ENCODE results near the gene MOCS3.

MOCS3 gene, protein sequence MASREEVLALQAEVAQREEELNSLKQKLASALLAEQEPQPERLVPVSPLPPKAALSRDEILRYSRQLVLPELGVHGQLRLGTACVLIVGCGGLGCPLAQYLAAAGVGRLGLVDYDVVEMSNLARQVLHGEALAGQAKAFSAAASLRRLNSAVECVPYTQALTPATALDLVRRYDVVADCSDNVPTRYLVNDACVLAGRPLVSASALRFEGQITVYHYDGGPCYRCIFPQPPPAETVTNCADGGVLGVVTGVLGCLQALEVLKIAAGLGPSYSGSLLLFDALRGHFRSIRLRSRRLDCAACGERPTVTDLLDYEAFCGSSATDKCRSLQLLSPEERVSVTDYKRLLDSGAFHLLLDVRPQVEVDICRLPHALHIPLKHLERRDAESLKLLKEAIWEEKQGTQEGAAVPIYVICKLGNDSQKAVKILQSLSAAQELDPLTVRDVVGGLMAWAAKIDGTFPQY

DNA sequence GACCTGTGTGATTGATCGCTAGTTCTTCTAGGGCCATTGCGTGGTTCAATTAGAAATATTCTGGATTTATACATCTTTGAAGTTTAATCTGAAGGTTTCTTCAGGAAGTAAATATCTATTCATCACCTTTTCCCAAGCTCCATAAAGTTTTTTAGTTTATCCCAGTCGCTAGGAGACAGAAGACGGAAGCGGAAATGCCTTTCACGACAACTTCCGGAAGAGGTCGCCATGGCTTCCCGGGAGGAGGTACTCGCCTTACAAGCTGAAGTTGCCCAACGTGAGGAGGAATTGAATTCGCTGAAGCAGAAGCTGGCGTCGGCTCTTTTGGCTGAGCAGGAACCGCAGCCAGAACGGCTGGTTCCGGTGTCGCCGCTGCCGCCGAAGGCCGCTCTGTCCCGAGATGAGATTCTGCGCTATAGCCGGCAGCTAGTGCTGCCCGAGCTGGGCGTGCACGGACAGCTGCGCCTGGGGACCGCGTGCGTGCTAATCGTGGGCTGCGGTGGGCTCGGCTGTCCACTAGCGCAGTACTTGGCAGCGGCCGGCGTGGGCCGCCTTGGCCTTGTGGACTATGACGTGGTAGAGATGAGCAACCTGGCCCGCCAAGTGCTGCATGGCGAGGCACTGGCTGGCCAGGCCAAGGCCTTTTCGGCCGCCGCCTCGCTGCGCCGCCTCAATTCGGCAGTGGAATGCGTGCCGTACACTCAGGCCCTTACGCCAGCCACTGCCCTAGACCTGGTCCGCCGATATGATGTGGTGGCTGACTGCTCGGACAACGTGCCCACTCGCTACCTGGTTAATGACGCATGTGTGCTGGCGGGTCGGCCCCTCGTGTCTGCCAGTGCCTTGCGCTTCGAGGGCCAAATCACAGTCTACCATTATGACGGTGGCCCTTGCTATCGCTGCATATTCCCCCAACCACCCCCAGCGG, at the start of gene MOCS3:
Gene MOCS3, plus strand, starts transcription at position 204 of the 928 bp plus-strand sequence. Its CDS starts 25 bp downstream, at position 229.
- peak; percentile 77 to 82 for DNase-seq

DNA sequence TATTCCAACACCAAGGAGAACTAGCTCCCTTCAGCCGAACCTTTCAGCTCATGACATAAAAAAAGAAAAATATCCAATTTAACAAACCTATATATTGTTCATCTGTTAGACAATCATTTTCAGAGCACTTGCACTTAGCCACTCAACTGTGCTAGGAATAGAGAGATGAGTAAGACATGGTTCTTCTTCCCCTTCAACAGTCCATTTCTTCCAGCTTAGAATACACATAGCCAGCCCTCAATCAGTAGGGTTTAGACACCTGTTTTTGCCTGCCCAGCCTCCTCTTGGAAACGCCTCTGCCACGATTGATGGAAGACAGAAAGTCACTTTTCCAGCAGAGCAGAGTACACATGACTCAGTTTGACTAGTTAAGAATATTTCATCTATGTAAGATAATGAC, 49.2 kb upstream of the MOCS3 start:
- DNase-seq: no peak

- no peak for DNase-seq
These were observed 47.6 kb upstream of the MOCS3 start for GRCh38 chr20:50911030-50911429.

DNA sequence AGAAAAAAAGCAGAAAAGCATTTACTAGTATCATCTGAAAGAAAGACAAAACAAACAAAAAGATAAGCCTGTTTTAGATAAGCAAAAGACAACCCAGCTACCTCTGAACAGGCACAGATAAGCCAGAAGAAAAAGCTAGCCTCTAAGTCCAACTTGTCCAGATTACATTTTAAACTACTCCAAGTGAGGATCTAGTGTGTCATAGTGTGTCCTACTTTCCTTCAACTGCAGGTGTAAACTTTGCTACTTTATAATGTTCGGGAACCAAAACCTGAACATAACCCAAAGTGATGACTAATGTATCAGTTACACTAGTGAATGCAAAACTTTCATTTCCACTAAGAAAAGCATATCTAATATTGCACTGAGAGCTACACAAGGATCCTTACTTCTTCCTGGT, 46.9 kb upstream of the MOCS3 start:
- no peak for DNase-seq

- DNase-seq: peak in 1 of 2 experiments; percentile 25
These were observed 44.8 kb upstream of the MOCS3 start for GRCh38 chr20:50913690-50914375.

DNA sequence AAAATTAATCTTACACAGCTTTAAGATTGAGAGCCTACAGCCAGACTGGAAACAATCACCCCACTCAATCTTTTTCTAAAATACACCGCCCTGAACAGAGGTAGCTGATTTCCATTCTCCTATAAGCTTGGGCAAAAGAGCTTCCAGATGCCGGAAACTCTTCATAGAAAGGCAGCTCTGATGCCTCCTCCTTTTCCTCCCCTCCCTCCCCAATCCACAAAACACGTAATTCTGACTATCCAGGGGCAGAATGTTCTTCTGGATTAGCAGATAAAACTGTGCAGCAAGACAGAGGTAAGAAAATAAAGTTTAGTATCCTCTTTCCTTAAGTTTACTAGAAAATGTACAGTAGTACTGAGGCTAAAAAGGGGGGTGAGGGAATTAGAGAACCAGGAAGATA, 43.2 kb upstream of the MOCS3 start:
- DNase-seq: no peak

DNA sequence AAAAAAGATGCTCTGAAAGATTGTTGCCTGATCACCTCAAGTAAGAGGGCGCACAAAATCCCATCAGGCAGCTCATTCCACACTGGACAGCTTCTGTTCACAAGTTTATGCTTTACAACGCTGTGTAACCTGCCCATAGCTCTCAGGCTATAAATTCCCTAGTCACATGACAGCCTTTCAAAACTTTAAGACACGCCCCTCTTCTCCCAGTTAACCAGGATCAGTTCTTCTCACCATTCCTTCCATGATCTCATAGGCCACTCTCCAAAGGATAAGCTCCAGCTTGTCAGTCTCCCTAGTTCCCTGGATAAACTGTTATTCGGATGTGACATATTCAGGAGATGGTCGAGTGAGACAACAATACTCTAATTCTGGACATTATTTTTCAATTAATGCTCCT, 42.4 kb upstream of the MOCS3 start:
- DNase-seq: no peak

DNA sequence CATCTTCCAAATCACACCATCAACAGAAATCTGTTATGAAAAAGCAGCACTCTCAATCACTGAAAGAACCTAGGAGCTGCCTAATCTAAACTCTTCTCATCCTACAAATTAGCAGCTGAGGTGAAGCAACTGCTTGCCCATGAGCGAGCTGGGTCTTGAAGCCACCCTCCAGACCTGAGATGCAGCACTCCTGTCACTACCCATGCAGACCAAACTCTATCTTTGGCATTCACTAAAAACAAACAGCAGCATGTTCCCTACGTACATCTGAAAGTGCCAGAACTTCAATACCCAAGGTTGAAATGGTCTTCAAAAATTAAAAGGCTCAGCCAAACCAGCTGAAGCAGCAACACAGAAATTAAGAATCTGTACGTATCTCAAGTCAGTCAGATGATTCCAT, 41.7 kb upstream of the MOCS3 start:
- DNase-seq: no peak

- no peak for DNase-seq
These were observed 40.2 kb upstream of the MOCS3 start for GRCh38 chr20:50918403-50918802.

DNA sequence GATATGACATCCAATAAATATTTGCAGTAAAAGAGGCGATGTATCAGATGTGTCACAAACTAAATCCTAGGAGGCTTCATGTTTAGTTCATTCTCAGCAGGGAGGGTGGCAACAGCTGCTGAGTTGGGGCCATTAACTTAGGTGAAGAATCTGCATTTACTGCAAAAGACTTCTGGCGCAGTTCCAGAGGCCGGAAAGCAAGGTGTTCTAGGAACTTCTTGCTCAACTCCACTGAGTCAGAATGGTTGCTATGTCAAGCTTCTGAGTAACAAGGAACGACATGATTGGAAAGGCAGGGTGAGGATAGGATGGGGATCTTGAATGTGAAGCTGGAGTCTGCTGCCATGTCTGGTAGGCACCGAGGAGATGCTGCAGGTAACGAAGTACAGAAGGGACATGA, 39.1 kb upstream of the MOCS3 start:
- DNase-seq: peak in 1 of 2 experiments; percentile 30

GRCh38 chr20:50920997-50921396, 37.6 kb upstream of the MOCS3 start:
- no peak for DNase-seq

DNA sequence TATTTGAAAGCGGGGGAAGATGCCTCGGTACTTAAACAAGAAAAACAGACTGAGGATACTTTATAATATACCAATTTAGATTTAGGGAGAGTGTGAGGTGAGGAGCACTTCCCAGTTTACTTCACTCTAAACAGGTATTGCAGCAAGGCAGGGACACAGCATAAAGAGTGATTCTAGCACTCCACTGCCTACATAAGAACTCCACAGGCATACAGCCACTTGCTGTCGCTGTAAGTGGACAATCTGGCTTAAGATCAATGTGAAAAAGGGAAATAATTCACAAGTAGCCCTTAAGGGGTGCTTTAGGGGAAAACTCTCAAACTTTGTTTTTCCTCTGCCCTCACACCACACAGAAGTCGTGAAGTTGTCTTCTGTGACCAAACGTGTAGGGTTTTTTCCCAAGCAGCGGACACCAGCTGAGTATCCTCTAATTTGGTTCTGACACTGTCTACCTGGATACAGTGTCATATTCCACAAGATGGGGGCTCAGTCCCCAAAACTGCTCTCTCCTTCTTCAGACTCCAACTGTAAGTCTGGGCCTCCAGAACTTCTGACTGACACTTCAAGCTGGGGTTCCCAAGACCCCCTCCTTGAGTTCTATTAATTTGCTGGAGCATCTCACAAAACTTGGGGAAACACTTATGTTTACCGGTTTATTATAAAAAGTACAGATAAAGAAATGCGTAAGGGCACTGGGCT, 36.7 kb upstream of the MOCS3 start:
- no peak for DNase-seq

DNA sequence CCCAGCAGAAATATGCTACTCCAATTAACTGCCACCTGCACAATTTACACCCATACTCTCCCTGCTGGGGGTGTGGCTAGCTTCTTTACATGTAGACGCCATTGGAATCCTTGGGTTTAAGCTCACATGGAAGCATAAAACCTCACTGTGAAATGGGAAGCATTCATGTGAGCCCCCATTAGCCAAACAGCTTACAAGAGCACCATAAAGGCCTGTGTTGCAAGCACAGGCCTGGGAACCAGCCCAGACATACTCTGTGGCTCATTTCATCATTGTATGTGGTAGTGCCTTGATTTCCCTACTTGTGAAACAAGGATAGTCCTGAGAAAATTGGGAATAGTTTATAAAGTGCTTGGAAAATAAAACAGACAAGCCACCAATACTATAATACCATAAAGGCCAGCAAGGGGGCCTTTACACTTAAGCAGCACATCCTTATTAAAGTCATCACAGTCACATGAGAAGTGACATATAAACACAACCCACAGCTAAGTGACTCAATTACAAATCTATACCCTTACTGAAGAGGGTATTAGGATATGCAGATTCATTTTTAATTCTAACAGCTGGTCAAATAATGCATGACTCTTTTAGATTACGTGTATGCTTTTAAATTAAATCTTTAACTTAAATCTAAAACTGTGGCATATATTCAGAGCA, 34.2 kb upstream of the MOCS3 start:
- DNase-seq: no peak

DNA sequence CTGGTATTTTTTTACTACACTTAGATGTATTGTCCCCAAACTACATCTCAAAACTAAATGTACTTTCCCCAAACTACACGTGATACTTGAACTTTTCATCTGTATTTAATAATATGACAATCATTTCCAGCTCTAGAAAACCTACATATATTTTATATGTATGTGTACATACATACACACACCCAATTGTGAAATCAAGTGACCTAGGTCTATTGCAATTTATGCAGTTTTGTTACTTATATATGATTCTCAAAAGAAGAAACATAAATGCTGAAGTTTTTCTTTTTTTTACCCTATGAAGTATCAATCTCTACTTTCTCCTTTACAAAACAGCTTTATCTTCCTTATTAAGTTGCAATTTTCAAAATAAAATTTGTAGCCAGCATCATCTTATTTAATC, 32.1 kb upstream of the MOCS3 start:
- DNase-seq: no peak

DNA sequence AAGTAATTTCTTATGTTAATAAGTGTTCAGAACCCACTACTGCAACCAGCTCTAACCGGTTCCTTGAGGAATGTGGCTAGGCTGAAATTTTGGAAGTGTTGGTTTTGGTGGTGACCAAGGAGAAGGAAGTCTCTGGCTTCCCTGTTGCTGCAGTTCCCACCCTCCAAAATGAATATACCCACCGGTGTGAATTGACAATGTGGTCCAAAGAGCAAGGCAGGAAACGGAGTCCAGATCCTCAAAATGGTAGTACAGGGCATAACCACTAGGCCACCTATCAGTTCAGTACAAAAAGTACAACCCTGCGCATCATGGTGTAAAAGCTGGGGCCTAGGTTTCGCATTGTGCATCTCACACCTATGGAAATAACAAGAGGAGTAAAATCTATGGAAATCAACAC, 30.1 kb upstream of the MOCS3 start:
- no peak for DNase-seq

DNA sequence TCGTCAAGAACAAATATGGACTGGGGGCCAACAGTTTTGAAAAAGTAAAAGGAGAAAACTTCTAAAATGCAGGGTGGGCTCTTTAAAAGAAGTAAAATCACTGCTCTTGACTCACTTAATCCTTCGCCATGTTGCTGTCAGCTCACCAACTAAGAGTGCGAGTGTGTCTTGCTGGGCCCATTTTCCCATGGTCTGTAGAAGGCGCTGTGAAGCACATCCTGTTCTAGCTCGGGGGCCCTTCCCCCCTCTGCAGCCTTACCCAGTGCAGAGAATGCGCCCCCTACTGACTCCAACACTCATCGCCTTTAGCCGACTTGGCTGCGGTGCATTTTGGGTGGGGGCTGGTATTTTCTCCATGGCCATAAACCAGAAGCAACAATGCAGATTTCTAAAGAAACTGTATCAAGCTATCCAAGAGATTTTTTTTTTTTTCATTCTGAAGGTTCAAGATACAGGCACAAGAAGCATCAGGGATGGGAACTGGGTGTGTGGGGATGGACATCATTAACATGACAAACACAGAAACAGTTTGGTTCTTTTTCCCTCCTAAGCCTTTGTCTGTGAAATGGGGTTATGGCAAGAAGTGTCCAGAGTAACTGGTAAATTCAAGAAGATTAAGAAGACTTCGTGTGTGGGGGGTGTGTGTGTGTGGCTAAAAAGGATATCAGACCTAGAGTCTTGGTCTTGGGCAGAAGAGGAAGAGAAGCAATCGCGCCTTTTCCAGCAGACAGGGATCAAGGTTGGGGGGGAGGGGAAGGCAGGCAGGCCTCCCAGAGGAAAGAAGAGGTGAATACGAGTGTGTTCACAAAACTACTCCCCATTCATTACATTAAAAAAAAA, 29.1 kb upstream of the MOCS3 start:
- peak; percentile 91 to 96 for DNase-seq

- peak in 1 of 2 experiments; percentile 30 for DNase-seq
These were observed 28.3 kb upstream of the MOCS3 start for GRCh38 chr20:50930139-50930975.

GRCh38 chr20:50930976-50931305, 27.7 kb upstream of the MOCS3 start:
- DNase-seq: no peak

- DNase-seq: peak; percentile 84 to 89
These were observed 27.2 kb upstream of the MOCS3 start, which contains the start of gene ADNP for GRCh38 chr20:50931306-50932015. TSS of gene ADNP (minus strand) at chr20:50931437. CDS start at chr20:50903996, 27,441 bp downstream.
